K562 (cell line): Measurements from ENCODE around the gene FBXO44. TPM values are rescaled to one million over a fixed set of nuclear protein-coding genes. Genes with fewer than 3 reads are reported as not detected.
A peak's percentile ranks its signal among the peaks of the same experiment; 100 is the strongest.

ENCODE experiments used
- ATAC-seq: fragments of 200-7000 bp; cut with Tn5 transposase; 3 replicates; pipeline ENCODE4 v1.9.1; 2020; ENCODE audit warnings: moderate library complexity
- BruUV-seq: library from RNA; stranded (reverse); fragments of 400-500 nt; replicated peaks from 2 replicates; lab custom pipeline; 2021; lab: Mats Ljungman, UMichigan
- CTCF ChIA-PET: fragments of 300-600 bp; formaldehyde crosslinking; extraction: SDS; loops from one replicate; lab custom pipeline; 2021; ENCODE audit warnings: low intra/inter-chr PET ratio; lab: Yijun Ruan, JAX
- POLR2A ChIA-PET: fragments of 300-600, 350-650 bp; sonication (Branson Sonifier 250); formaldehyde crosslinking; extraction: SDS; loops from one replicate; lab custom pipeline; 2021; ENCODE audit warnings: antibody characterized with exemption, inconsistent platforms; lab: Yijun Ruan, JAX
- DNase-seq, 4 experiments: peaks; one replicate each; pipeline versions ENCODE4 v3.0.0 to v3.0.0-alpha.2; 2011 to 2018; ENCODE audit warnings: low spot score in 3 of 4, mixed read lengths in 3 of 4; ENCODE audit errors: extremely low read depth in 1 of 4
- FAIRE-seq: peaks from 2 replicates; lab custom pipeline; 2011; peaks lifted over from hg19 to GRCh38; lab: Jason Lieb, UNC
- H2AFZ ChIP-seq: 2 replicates; pipeline ENCODE4 v1.6.0; 2011; ENCODE audit warnings: low read depth, low read length, control low read depth, inconsistent platforms
- H3K27ac ChIP-seq: fragments of 200-600 bp; 3 replicates; pipeline ENCODE4 v1.8.0; 2011; ENCODE audit warnings: low read depth, mild to moderate bottlenecking, control low read depth, inconsistent platforms, low read length, moderate library complexity, mixed read lengths; ENCODE audit errors: extremely low read depth
- H3K27me3 ChIP-seq, 2 experiments: fragments of 300-600 bp in 1 of 2; 2 replicates in 1 of 2; 3 replicates in 1 of 2; pipeline versions ENCODE4 v1.6.0 to v1.8.0; 2011; ENCODE audit warnings: inconsistent platforms in 2 of 2, low read length in 2 of 2, mild to moderate bottlenecking in 1 of 2, mixed read lengths in 1 of 2, moderate library complexity in 1 of 2; ENCODE audit not compliant: control insufficient read depth in 2 of 2, insufficient read depth in 2 of 2
- H3K36me3 ChIP-seq: fragments of 300-600 bp; 3 replicates; pipeline ENCODE4 v1.8.0; 2011; ENCODE audit warnings: mild to moderate bottlenecking, low read length, inconsistent platforms; ENCODE audit not compliant: control insufficient read depth, insufficient read depth
- H3K4me1 ChIP-seq, 2 experiments: fragments of 200-600 bp in 1 of 2; replicated peaks in 1 of 2; 2 replicates in 1 of 2; 3 replicates in 1 of 2; pipeline versions ENCODE4 v1.5.1 to v1.8.0; 2011; ENCODE audit warnings: inconsistent platforms in 2 of 2, low read length in 2 of 2, mild to moderate bottlenecking in 1 of 2, mixed read lengths in 1 of 2, moderate library complexity in 1 of 2; ENCODE audit not compliant: control insufficient read depth in 2 of 2, insufficient read depth in 2 of 2
- H3K4me2 ChIP-seq: 2 replicates; pipeline ENCODE4 v1.6.1; 2011; ENCODE audit warnings: low read length, control low read depth, inconsistent platforms, mixed read lengths; ENCODE audit not compliant: insufficient read depth
- H3K4me3 ChIP-seq: fragments of 200-600 bp; sonication (generic), shearing (Covaris generic); 2 replicates; pipeline ENCODE4 v1.5.1; 2016; ENCODE audit warnings: control low read depth, inconsistent platforms
- H3K79me2 ChIP-seq: fragments of 200-600 bp; 3 replicates; pipeline ENCODE4 v1.8.0; 2011; ENCODE audit warnings: low read length, inconsistent platforms; ENCODE audit not compliant: control insufficient read depth, insufficient read depth
- H3K9ac ChIP-seq, 2 experiments: 2 replicates each; pipeline versions ENCODE4 v1.6.0 to v1.6.1; 2011; ENCODE audit warnings: low read depth in 2 of 2, low read length in 2 of 2, control low read depth in 1 of 2, inconsistent platforms in 1 of 2, mild to moderate bottlenecking in 1 of 2, mixed read lengths in 1 of 2; ENCODE audit not compliant: insufficient read depth in 1 of 2
- H3K9me1 ChIP-seq: one replicate; pipeline ENCODE4 v1.6.0; 2011; ENCODE audit warnings: inconsistent platforms, mild to moderate bottlenecking, low read length, moderate library complexity; ENCODE audit not compliant: control insufficient read depth, insufficient read depth
- H3K9me3 ChIP-seq: replicated peaks from 2 replicates; pipeline ENCODE4 v1.5.1; 2011; ENCODE audit warnings: low read depth, low read length, inconsistent platforms; ENCODE audit not compliant: control insufficient read depth, insufficient read depth
- H4K20me1 ChIP-seq: replicated peaks from 2 replicates; pipeline ENCODE4 v1.6.1; 2011; ENCODE audit warnings: low read length, inconsistent platforms, mixed read lengths; ENCODE audit not compliant: control insufficient read depth, insufficient read depth
- CTBP1 ChIP-seq: fragments of 450-650 bp; IDR thresholded peaks from 2 replicates; pipeline ENCODE4 v1.6.1; 2016; ENCODE audit warnings: borderline replicate concordance
- CTCF ChIP-seq, 3 experiments: IDR thresholded peaks in 2 of 3; conservative IDR thresholded peaks in 1 of 3; 2 replicates each; pipeline ENCODE4 v1.5.1; 2011 to 2012; ENCODE audit warnings: low read length in 3 of 3, mild to moderate bottlenecking in 3 of 3, control low read depth in 2 of 3, improper control_type of control experiment in 1 of 3, inconsistent platforms in 1 of 3, low read depth in 1 of 3, mixed read lengths in 1 of 3, moderate library complexity in 1 of 3; ENCODE audit not compliant: insufficient read depth in 2 of 3
- DACH1 ChIP-seq: fragments of 450-650 bp; IDR thresholded peaks from 2 replicates; pipeline ENCODE4 v1.6.1; 2018; ENCODE audit not compliant: partially characterized antibody
- DPF2 ChIP-seq: fragments of 450-650 bp; IDR thresholded peaks from 2 replicates; pipeline ENCODE4 v1.6.1; 2016
- FOXJ2 ChIP-seq: fragments of 200-800 bp; sonication (Bioruptor generic); IDR thresholded peaks from 2 replicates; pipeline ENCODE4 v1.6.1; 2016; ENCODE audit warnings: missing genetic modification characterization, missing compliant biosample characterization
- JUND ChIP-seq, 2 experiments: IDR thresholded peaks; 2 replicates in 1 of 2; 3 replicates in 1 of 2; pipeline ENCODE4 v1.6.1; 2011; ENCODE audit warnings: borderline replicate concordance in 2 of 2, low read depth in 2 of 2, low read length in 2 of 2, improper control_type of control experiment in 1 of 2, missing biosample characterization in 1 of 2, missing genetic modification characterization in 1 of 2, missing genetic modification reagents in 1 of 2
- MEIS2 ChIP-seq: fragments of 450-650 bp; IDR thresholded peaks from 2 replicates; pipeline ENCODE4 v1.6.1; 2014; ENCODE audit warnings: mild to moderate bottlenecking; ENCODE audit not compliant: partially characterized antibody
- NR2C1 ChIP-seq, 2 experiments: fragments of 450-650 bp; IDR thresholded peaks; 2 replicates each; pipeline ENCODE4 v1.6.1; 2017; ENCODE audit warnings: mild to moderate bottlenecking in 2 of 2, antibody characterized with exemption in 1 of 2, inconsistent platforms in 1 of 2, missing compliant biosample characterization in 1 of 2, missing genetic modification characterization in 1 of 2
- PKNOX1 ChIP-seq: fragments of 450-650 bp; IDR thresholded peaks from 2 replicates; pipeline ENCODE4 v1.6.1; 2016
- POLR2AphosphoS5 ChIP-seq: IDR thresholded peaks from 2 replicates; pipeline ENCODE4 v1.6.1; 2011; ENCODE audit warnings: mild to moderate bottlenecking, low read depth, low read length, moderate library complexity; ENCODE audit not compliant: control insufficient read depth, insufficient read depth
- RAD21 ChIP-seq, 2 experiments: fragments of 250-450 bp in 1 of 2; fragments of 450-650 bp in 1 of 2; sonication (Bioruptor Pico) in 1 of 2; formaldehyde crosslinking in 1 of 2; IDR thresholded peaks in 1 of 2; conservative IDR thresholded peaks in 1 of 2; 2 replicates each; pipeline versions ENCODE4 v1.4.0 to v1.8.0; 2020 to 2022; ENCODE audit warnings: mild to moderate bottlenecking in 2 of 2, moderate library complexity in 1 of 2
- SP1 ChIP-seq: sonication (generic); formaldehyde crosslinking; IDR thresholded peaks from 2 replicates; pipeline ENCODE4 v1.8.1; 2022; ENCODE audit warnings: mild to moderate bottlenecking, missing genetic modification reagents
- STAT5A ChIP-seq: IDR thresholded peaks from 2 replicates; pipeline ENCODE4 v1.6.1; 2012; ENCODE audit warnings: low read length, inconsistent platforms, borderline replicate concordance
- TBL1XR1 ChIP-seq, 2 experiments: IDR thresholded peaks; 2 replicates each; pipeline ENCODE4 v1.6.1; 2012; ENCODE audit warnings: improper control_type of control experiment in 2 of 2, low read length in 2 of 2, mild to moderate bottlenecking in 1 of 2
- TCF3 ChIP-seq: sonication (generic); formaldehyde crosslinking; IDR thresholded peaks from 2 replicates; pipeline ENCODE4 v1.4.0; 2020; ENCODE audit warnings: mild to moderate bottlenecking, missing genetic modification reagents
- ZFP36 ChIP-seq: fragments of 150-350 bp; IDR thresholded peaks from 2 replicates; pipeline ENCODE4 v1.6.1; 2018; ENCODE audit warnings: low read length, low read depth; ENCODE audit not compliant: partially characterized antibody
- ZKSCAN1 ChIP-seq: fragments of 150-350 bp; IDR thresholded peaks from 2 replicates; pipeline ENCODE4 v1.6.1; 2016; ENCODE audit warnings: low read depth, low read length
- ZNF316 ChIP-seq: fragments of 450-650 bp; IDR thresholded peaks from 2 replicates; pipeline ENCODE4 v1.6.1; 2016
- ZNF77 ChIP-seq: fragments of 250-450 bp; sonication (Bioruptor Pico); IDR thresholded peaks from 2 replicates; pipeline ENCODE4 v1.5.0; 2020
- WGBS: fragments of 100-300 bp; shearing (Covaris generic); methylation state at CpG from one replicate; pipeline ENCODE4 v1.1.6; 2016; ENCODE audit warnings: low coverage, mixed read lengths; ENCODE audit not compliant: insufficient coverage; ENCODE audit errors: missing lambda C conversion rate; 5-methylcytosine and 5-hydroxymethylcytosine counted together
- in situ Hi-C: fragments of 300-500 bp; cut with MboI; formaldehyde crosslinking; loops from 4 replicates; pipeline ENCODE4 v1.15.0; 2018; ENCODE audit warnings: inconsistent platforms, mixed read lengths
- intact Hi-C: fragments of 100-400 bp; cut with micrococcal nuclease; formaldehyde crosslinking; loops from 2 replicates; pipeline ENCODE4 v1.14.2; 2022
- polyA plus RNA-seq, 8 experiments: library from polyadenylated mRNA; depleted of rRNA in 4 of 8; stranded (reverse) in 5 of 8; unstranded in 3 of 8; fragments of >200 nt; fragmentation: Nextera tagmentation in 2 of 8; fragmentation: Illumina TruSeq in 1 of 8; extraction: Ambion mirVana in 2 of 8; extraction: Trizol in 1 of 8; gene quantifications; 2 replicates each; pipeline versions ENCODE4 v1.2.1 to v1.2.3, GENCODE V29; 2011 to 2014; ENCODE audit warnings: inconsistent platforms in 1 of 8, missing spikeins in 1 of 8
- total RNA-seq, 7 experiments: library from RNA; depleted of rRNA in 6 of 7; stranded (reverse); fragments of >200 nt in 6 of 7; fragmentation: Illumina TruSeq in 2 of 7; extraction: Trizol in 2 of 7; gene quantifications; 2 replicates each; pipeline versions ENCODE4 v1.2.1 to v1.2.3, GENCODE V29; 2011 to 2021; ENCODE audit warnings: low replicate concordance in 1 of 7

Gene FBXO44
- total and polyA plus RNA-seq, 9 of the 15 experiments (the other 6 are each of a cell fraction or from before 2014, with no cell fraction given) = 0.69 to 20.9 (median 6.7) TPM

- peak; percentile 93 for FAIRE-seq
- BruUV-seq = no TSS peak
- peak; percentile 22; the same call in 1 of the 2 replicates for TF ChIP-seq NR2C1 (IDR thresholded peaks at IDR 0.05)
- no peak for TF ChIP-seq NR2C1 (tag; IDR thresholded peaks at IDR 0.05)
- TF ChIP-seq JUND (IDR thresholded peaks at IDR 0.05; ENCODE audit: borderline replicate concordance, low read depth, low read length) = 0 out of 2 replicates have a peak, but pooled peaks have one; percentile 14
- no peak for TF ChIP-seq JUND (tag; IDR thresholded peaks at IDR 0.05; ENCODE audit: borderline replicate concordance, low read depth, low read length)
- TF ChIP-seq TCF3 = peak; percentile 93
- peak; percentile 37 for TF ChIP-seq MEIS2
- TF ChIP-seq SP1 (CRISPR knock-in tag) = 0 out of 2 replicates have a peak, but pooled peaks have one; percentile 27
- TF ChIP-seq CTBP1 = peak; percentile 60; the same call in 1 of the 2 replicates
- TF ChIP-seq FOXJ2 (tag) = no peak
- peak; percentile 30 for TF ChIP-seq ZFP36
- peak; percentile 83 for TF ChIP-seq DPF2
- peak; percentile 70 for TF ChIP-seq POLR2AphosphoS5
- TF ChIP-seq ZNF77 (CRISPR knock-in tag) = no peak
- 0 out of 4 replicates have a peak, but pooled peaks of 1 of the 2 experiments have one; percentile 28 for TF ChIP-seq RAD21 (CRISPR knock-in tag; conservative IDR thresholded peaks at IDR 0.05 in 1 of 2, IDR thresholded peaks at IDR 0.05 in 1 of 2)
- TF ChIP-seq STAT5A = peak; percentile 51; the same call in 1 of the 2 replicates
- peak; percentile 13; the same call in 1 of the 2 replicates for TF ChIP-seq PKNOX1
- TF ChIP-seq DACH1 = peak; percentile 10
- TF ChIP-seq ZKSCAN1 = 0 out of 2 replicates have a peak, but pooled peaks have one; percentile 24
- peak in 1 of 3 experiments; percentile 21; a peak in 1 of 6 replicates for TF ChIP-seq CTCF (IDR thresholded peaks at IDR 0.05 in 2 of 3, conservative IDR thresholded peaks at IDR 0.05 in 1 of 3; ENCODE audit: insufficient read depth in 2 of 3, low read depth in 1 of 3, low read length in 3 of 3)
- peak in 1 of 2 experiments; percentile 42; a peak in 1 of 4 replicates for TF ChIP-seq TBL1XR1 (IDR thresholded peaks at IDR 0.05; ENCODE audit: low read length in 2 of 2)
- peak; percentile 92 for TF ChIP-seq ZNF316
Measured at GRCh38 chr1:11697188-11697892, 42.7 kb downstream of the FBXO44 start.

More at GRCh38 chr1:11697188-11697892, 42.7 kb downstream of the FBXO44 start:
- no peaks in the 10 kb centered on the region for H3K36me3 ChIP-seq
- peak; percentile 83 to 90 (median 88) for DNase-seq
- no peak overlapping the region for H2AFZ ChIP-seq
- no peaks in the 10 kb centered on the region for H3K79me2 ChIP-seq
- H3K9me1 ChIP-seq = no peaks in the 10 kb centered on the region
- H3K9me3 ChIP-seq = no peaks in the 10 kb centered on the region
- CTCF ChIA-PET = no interaction called here
- 51% methylated on average over 8 of the region's 8 CpGs for WGBS
- POLR2A ChIA-PET = interaction anchor here (0.7 to 2.5 kb wide), 11 partner anchors 8 to 211 kb away, joined by 3 to 9 read pairs (median 4); partner anchors contain the start of gene FBXO6
- peaks cover 47 to 63% of the 10 kb centered on the region in 2 experiments for H3K4me1 ChIP-seq
- no peak overlapping the region for H3K27ac ChIP-seq
- no peaks in the 10 kb centered on the region for H4K20me1 ChIP-seq
- peaks cover 0 to 5% of the 10 kb centered on the region in 2 experiments; a peak in 1 of 5 replicates for H3K27me3 ChIP-seq
- peak; percentile 71 for ATAC-seq
- no peak overlapping the region for H3K4me3 ChIP-seq
- H3K9ac ChIP-seq = peak overlapping the region in 1 of 2 experiments; percentile 31; a peak in 1 of 4 replicates
- intact Hi-C loops (no loop called here), in situ Hi-C loops (no loop called here)
- 0 out of 2 replicates have a peak overlapping the region, but pooled peaks have one; percentile 9 for H3K4me2 ChIP-seq
